Endothelial cell of hepatic sinusoid (primary cell): Measurements from ENCODE around the gene COL18A1.

Experiments used
- in situ Hi-C: cut with HindIII; loops from 2 replicates; pipeline ENCODE4 v1.10.0; 2017; ENCODE audit warnings: low sequenced_read_pairs

COL18A1 gene

GRCh38 chr21:45453308-45453950 lies 48.5 kb downstream of the COL18A1 start:
- in situ Hi-C loops, result no loop called here

GRCh38 chr21:45454060-45454925 lies 49.3 kb downstream of the COL18A1 start:
- in situ Hi-C loops, result no loop called here

- in situ Hi-C loops, result loop anchor here (5.0 kb wide), 1 partner anchor 128 kb away; no protein-coding TSS in a partner anchor
Measured at GRCh38 chr21:45454926-45455673, 50.1 kb downstream of the COL18A1 start.

GRCh38 chr21:45455674-45456583 lies 51.0 kb downstream of the COL18A1 start:
- in situ Hi-C loops, result loop anchor here (5.0 kb wide), 1 partner anchor 129 kb away; no protein-coding TSS in a partner anchor

- in situ Hi-C loops, result loop anchor here (5.0 kb wide), 1 partner anchor 129 kb away; no protein-coding TSS in a partner anchor
Measured at GRCh38 chr21:45456584-45457160, 51.7 kb downstream of the COL18A1 start.

- in situ Hi-C loops, result loop anchor here (5.0 kb wide), 1 partner anchor 130 kb away; no protein-coding TSS in a partner anchor
Measured at GRCh38 chr21:45457161-45457831, 52.3 kb downstream of the COL18A1 start.

GRCh38 chr21:45457832-45458172 lies 52.8 kb downstream of the COL18A1 start:
- in situ Hi-C loops, result loop anchor here (5.0 kb wide), 1 partner anchor 131 kb away; no protein-coding TSS in a partner anchor

GRCh38 chr21:45458281-45459170 lies 53.6 kb downstream of the COL18A1 start:
- in situ Hi-C loops, result loop anchor here (5.0 kb wide), 1 partner anchor 131 kb away; no protein-coding TSS in a partner anchor

- in situ Hi-C loops, result loop anchor here (5.0 to 10.0 kb wide), 2 partner anchors 132 to 255 kb away; no protein-coding TSS in a partner anchor
Measured at GRCh38 chr21:45459171-45460010, 54.4 kb downstream of the COL18A1 start.

GRCh38 chr21:45460011-45460565 lies 55.1 kb downstream of the COL18A1 start:
- in situ Hi-C loops, result loop anchor here (10.0 kb wide), 1 partner anchor 255 kb away; no protein-coding TSS in a partner anchor

GRCh38 chr21:45460611-45461368 lies 55.8 kb downstream of the COL18A1 start:
- in situ Hi-C loops, result loop anchor here (10.0 kb wide), 1 partner anchor 256 kb away; no protein-coding TSS in a partner anchor

- in situ Hi-C loops, result loop anchor here (10.0 kb wide), 1 partner anchor 257 kb away; no protein-coding TSS in a partner anchor
Measured at GRCh38 chr21:45461369-45461750, 56.4 kb downstream of the COL18A1 start.

- in situ Hi-C loops, result loop anchor here (10.0 kb wide), 1 partner anchor 257 kb away; no protein-coding TSS in a partner anchor
Measured at GRCh38 chr21:45461806-45462341, 56.9 kb downstream of the COL18A1 start.

- in situ Hi-C loops, result loop anchor here (10.0 kb wide), 1 partner anchor 259 kb away; no protein-coding TSS in a partner anchor
Measured at GRCh38 chr21:45463871-45464270, 58.9 kb downstream of the COL18A1 start.

GRCh38 chr21:45464309-45464708 lies 59.3 kb downstream of the COL18A1 start:
- in situ Hi-C loops, result loop anchor here (10.0 kb wide), 1 partner anchor 260 kb away; no protein-coding TSS in a partner anchor
